ENCODE data around the gene SSC4D. TPM values are rescaled to one million over a fixed set of nuclear protein-coding genes. Genes with fewer than 3 reads are reported as not detected.
A peak's percentile ranks its signal among the peaks of the same experiment; 100 is the strongest.

SSC4D gene
- total and polyA plus RNA-seq, 2 donors (not counting 1 experiment from before 2014, with no cell fraction given): 0.33 to 0.42 TPM

DNA sequence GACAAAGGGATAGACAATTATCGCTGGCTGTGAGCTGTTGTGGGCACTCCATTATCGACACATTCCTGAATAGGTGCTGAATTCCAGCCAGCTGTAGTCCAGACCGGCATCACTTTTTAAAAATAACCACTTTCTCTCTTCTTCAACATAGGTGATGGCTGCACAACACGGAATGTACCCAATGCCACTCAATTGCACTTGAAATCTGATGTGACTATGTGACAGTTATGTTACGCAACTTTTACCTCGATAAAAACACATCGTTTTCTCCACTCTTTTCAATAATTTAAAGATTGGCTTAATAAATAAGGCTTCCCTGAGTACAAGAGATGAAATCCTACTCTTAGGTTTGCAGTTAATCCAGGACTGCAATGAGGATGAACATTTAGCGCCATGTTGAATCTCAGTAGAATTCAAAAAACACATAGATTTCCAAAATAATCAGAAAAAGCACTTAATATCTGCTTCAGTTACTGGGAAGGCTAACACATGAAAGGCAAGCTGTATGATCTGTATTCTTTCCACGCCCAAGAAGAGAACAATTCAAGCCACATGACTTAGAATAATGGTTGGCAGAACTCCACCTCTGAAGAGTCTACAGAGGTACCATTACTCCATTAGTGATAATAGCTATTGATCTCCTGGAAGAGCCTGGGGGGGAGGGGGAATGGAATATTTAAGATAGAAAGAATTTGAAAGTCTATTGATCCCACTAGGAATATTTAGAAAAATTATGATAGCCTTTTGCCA lies 54.3 kb downstream of the SSC4D start:
- no peak overlapping the region for H3K27ac ChIP-seq (ENCODE audit: insufficient read depth, low read length)
- no peak overlapping the region for H3K9ac ChIP-seq (ENCODE audit: insufficient read depth, low read length)
- H3K4me3 ChIP-seq (replicated peaks in 1 of 4; ENCODE audit: control extremely low read depth in 1 of 4, insufficient read depth in 1 of 4, low read depth in 3 of 4, low read length in 4 of 4): peak overlapping the region in 2 of 4 experiments; percentile 8 to 21
- peaks cover 86% of the 10 kb centered on the region for H3K79me2 ChIP-seq (ENCODE audit: control insufficient read depth, insufficient read depth, low read length)
- no peak for DNase-seq (ENCODE audit: low read depth in 2 of 2)
- H3K4me2 ChIP-seq (ENCODE audit: extremely low read depth, insufficient read depth, low read length): no peak overlapping the region
- H3K4me1 ChIP-seq (ENCODE audit: control insufficient read depth, extremely low read depth, insufficient read depth, low read length): peaks cover 2% of the 10 kb centered on the region
- no peak overlapping the region for H2AFZ ChIP-seq (ENCODE audit: low read length)
- TF ChIP-seq, protein P1, sequence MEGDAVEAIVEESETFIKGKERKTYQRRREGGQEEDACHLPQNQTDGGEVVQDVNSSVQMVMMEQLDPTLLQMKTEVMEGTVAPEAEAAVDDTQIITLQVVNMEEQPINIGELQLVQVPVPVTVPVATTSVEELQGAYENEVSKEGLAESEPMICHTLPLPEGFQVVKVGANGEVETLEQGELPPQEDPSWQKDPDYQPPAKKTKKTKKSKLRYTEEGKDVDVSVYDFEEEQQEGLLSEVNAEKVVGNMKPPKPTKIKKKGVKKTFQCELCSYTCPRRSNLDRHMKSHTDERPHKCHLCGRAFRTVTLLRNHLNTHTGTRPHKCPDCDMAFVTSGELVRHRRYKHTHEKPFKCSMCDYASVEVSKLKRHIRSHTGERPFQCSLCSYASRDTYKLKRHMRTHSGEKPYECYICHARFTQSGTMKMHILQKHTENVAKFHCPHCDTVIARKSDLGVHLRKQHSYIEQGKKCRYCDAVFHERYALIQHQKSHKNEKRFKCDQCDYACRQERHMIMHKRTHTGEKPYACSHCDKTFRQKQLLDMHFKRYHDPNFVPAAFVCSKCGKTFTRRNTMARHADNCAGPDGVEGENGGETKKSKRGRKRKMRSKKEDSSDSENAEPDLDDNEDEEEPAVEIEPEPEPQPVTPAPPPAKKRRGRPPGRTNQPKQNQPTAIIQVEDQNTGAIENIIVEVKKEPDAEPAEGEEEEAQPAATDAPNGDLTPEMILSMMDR (conservative IDR thresholded peaks at IDR 0.05 in 1 of 2, IDR thresholded peaks at IDR 0.05 in 1 of 2; ENCODE audit: low read depth in 1 of 2, low read length in 2 of 2): no peak
- TF ChIP-seq EZH2 (IDR thresholded peaks at IDR 0.05; ENCODE audit: low read length, missing control alignments): no peak
- no peaks in the 10 kb centered on the region for H3K27me3 ChIP-seq (ENCODE audit: control insufficient read depth, insufficient read depth, low read length)
- H3K9me3 ChIP-seq (ENCODE audit: control insufficient read depth, insufficient read depth, low read depth, low read length): no peaks in the 10 kb centered on the region
- H4K20me1 ChIP-seq (ENCODE audit: control insufficient read depth, extremely low read depth, insufficient read depth, low read length): peaks cover 10% of the 10 kb centered on the region
- peaks cover 4% of the 10 kb centered on the region for H3K36me3 ChIP-seq (ENCODE audit: control insufficient read depth, insufficient read depth, low read length)

DNA sequence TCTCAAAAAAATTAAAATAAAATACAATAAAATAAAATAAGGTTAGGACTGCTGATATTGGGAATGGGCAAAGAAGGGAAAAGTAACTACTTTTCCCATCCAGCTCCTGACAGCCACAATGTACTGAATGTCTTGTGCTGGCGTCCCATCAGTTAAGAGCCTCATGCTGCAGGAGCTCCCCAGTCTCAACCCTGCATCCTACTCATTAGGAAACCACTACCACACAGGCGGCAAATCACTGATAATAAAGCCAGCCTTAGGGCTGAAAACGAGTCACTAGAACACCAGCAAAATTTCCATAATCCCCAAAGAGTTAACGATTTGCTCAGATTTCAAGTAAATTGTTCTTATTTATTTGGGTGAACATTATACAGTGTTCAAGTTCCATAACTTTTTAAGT lies 55.0 kb downstream of the SSC4D start:
- Histone ChIP-seq H3K79me2 (ENCODE audit: control insufficient read depth, insufficient read depth, low read length) (peaks cover 92% of the 10 kb centered on the region), H3K27ac (ENCODE audit: insufficient read depth, low read length) (no peak overlapping the region), H3K9me3 (ENCODE audit: control insufficient read depth, insufficient read depth, low read depth, low read length) (no peaks in the 10 kb centered on the region), H3K4me1 (ENCODE audit: control insufficient read depth, extremely low read depth, insufficient read depth, low read length) (no peaks in the 10 kb centered on the region), H4K20me1 (ENCODE audit: control insufficient read depth, extremely low read depth, insufficient read depth, low read length) (peaks cover 10% of the 10 kb centered on the region), H3K27me3 (ENCODE audit: control insufficient read depth, insufficient read depth, low read length) (no peaks in the 10 kb centered on the region), H2AFZ (ENCODE audit: low read length) (no peak overlapping the region), H3K4me2 (ENCODE audit: extremely low read depth, insufficient read depth, low read length) (no peak overlapping the region), H3K4me3 (replicated peaks in 1 of 4; ENCODE audit: control extremely low read depth in 1 of 4, insufficient read depth in 1 of 4, low read depth in 3 of 4, low read length in 4 of 4) (no peak overlapping the region), H3K36me3 (ENCODE audit: control insufficient read depth, insufficient read depth, low read length) (peaks cover 4% of the 10 kb centered on the region), H3K9ac (ENCODE audit: insufficient read depth, low read length) (no peak overlapping the region)
- no peak for TF ChIP-seq EZH2 (IDR thresholded peaks at IDR 0.05; ENCODE audit: low read length, missing control alignments)
- TF ChIP-seq, protein P1 (conservative IDR thresholded peaks at IDR 0.05 in 1 of 2, IDR thresholded peaks at IDR 0.05 in 1 of 2; ENCODE audit: low read depth in 1 of 2, low read length in 2 of 2): no peak
- DNase-seq (ENCODE audit: low read depth in 2 of 2): no peak

DNA sequence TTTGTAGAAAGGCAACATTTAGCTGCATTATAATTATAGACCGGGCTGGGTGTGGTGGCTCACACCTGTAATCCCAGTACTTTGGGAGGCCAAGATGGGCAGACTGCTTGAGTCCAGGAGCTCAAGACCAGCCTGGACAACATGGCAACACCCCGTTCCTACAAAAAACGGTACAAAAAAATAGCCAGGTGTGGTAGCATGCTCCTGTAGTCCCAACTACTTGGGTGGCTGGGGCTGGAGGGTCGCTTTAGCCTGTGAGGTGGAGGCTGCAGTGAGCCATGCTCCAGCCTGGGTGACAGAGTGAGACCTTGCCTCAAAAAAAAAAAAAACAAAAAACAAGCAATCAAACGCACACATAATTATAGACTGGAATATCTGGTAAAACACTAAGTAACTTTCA lies 55.8 kb downstream of the SSC4D start:
- peaks cover 4% of the 10 kb centered on the region for H3K36me3 ChIP-seq (ENCODE audit: control insufficient read depth, insufficient read depth, low read length)
- DNase-seq (ENCODE audit: low read depth in 2 of 2): no peak
- H3K9ac ChIP-seq (ENCODE audit: insufficient read depth, low read length): no peak overlapping the region
- no peak overlapping the region for H3K4me2 ChIP-seq (ENCODE audit: extremely low read depth, insufficient read depth, low read length)
- no peak overlapping the region for H3K27ac ChIP-seq (ENCODE audit: insufficient read depth, low read length)
- peaks cover 99% of the 10 kb centered on the region for H3K79me2 ChIP-seq (ENCODE audit: control insufficient read depth, insufficient read depth, low read length)
- H3K27me3 ChIP-seq (ENCODE audit: control insufficient read depth, insufficient read depth, low read length): no peaks in the 10 kb centered on the region
- H3K9me3 ChIP-seq (ENCODE audit: control insufficient read depth, insufficient read depth, low read depth, low read length): no peaks in the 10 kb centered on the region
- no peak overlapping the region for H3K4me3 ChIP-seq (replicated peaks in 1 of 4; ENCODE audit: control extremely low read depth in 1 of 4, insufficient read depth in 1 of 4, low read depth in 3 of 4, low read length in 4 of 4)
- peaks cover 10% of the 10 kb centered on the region for H4K20me1 ChIP-seq (ENCODE audit: control insufficient read depth, extremely low read depth, insufficient read depth, low read length)
- no peak overlapping the region for H2AFZ ChIP-seq (ENCODE audit: low read length)
- no peaks in the 10 kb centered on the region for H3K4me1 ChIP-seq (ENCODE audit: control insufficient read depth, extremely low read depth, insufficient read depth, low read length)
- TF ChIP-seq EZH2 (IDR thresholded peaks at IDR 0.05; ENCODE audit: low read length, missing control alignments): no peak
- TF ChIP-seq, protein P1 (conservative IDR thresholded peaks at IDR 0.05 in 1 of 2, IDR thresholded peaks at IDR 0.05 in 1 of 2; ENCODE audit: low read depth in 1 of 2, low read length in 2 of 2): no peak
